NCI-H128 (cell line): ENCODE measurements around the gene PPP1R7.

Experiments
- DNase-seq: peaks from one replicate; lab custom pipeline; 2025; ENCODE audit not compliant: unreplicated experiment; lab: John Stamatoyannopoulos, UW

Gene PPP1R7

GRCh38 chr2:241207641-241208040 lies 57.4 kb downstream of the PPP1R7 start:
- no peak for DNase-seq

- DNase-seq = no peak
Measured at GRCh38 chr2:241208058-241208457, 57.8 kb downstream of the PPP1R7 start.

GRCh38 chr2:241209271-241209670 lies 59.0 kb downstream of the PPP1R7 start:
- no peak for DNase-seq

DNA sequence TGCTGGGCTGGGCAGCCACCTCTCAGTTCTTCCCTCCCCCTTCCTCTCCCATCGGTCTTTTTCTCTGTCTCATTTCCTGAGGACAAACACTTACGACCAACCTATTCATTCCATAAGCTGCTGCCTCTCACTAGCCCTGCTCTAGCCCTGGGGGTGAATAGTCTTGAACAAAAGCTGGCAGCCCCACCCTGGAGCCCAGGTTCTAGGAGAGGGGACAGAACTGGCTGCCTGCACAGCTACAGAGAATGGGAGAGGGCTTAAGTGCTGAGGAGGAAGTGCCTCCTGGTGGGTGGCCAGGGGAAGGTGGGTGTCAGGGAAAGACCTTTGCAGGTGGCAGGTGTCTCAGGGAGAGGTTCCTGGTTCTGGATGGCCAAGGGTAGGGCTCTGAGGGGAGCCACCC lies 61.0 kb downstream of the PPP1R7 start:
- DNase-seq = no peak

DNA sequence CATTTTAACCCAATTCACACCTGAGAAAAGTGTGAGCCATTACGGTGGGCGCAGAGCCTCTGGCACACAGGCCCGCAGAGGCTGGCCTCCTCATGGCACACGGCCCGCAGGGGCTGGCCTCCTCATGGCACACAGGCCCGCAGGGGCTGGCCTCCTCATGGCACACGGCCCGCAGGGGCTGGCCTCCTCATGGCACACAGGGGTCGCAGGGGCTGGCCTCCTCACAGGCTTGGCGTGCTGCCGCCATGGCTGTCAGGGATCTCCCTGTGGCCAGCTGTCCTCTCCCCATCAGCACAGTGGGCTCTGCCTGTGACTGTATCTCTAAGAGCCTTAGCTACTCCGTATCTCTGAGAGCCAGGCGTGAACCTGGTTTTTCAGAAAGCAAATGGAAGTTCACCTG lies 62.8 kb downstream of the PPP1R7 start:
- no peak for DNase-seq

DNA sequence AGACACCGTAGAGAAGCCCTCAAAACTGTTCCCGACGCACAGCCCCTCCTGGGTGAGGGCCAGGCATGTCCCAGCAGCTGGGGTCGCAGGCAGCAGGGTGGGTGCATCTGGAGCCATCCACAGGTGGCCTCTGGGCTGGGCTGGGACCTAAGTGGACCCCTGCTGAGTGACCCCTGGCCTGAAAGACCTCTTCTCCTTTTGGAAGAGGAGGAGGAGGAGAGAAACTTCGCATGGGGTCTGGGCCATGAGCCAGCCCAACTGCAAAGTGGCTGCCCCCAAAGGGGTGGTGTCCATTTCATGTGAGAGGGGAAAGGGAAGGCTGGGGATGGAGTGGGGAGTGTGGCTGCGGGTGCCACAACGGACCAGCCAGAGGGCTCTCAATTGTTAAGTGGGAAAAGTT lies 63.3 kb downstream of the PPP1R7 start:
- DNase-seq = no peak

DNA sequence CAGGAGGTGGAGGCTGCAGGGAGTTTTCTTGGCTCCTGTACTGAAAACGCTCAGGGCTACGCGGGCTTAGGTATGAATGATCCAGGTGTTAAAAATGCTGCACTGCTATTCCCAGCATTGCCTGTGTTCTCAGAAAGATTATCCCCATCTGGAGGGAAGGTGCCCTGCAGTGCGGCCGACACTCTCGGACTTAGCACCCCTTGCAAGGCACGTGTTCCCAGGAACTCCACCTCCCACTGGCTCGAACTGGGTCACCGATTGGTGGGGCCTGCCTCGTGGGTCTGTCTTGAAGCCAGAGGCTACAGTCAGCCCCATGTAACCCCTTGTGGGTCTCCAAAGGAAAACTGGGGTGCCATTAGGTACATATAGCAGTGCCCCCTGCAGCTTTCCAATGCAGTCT lies 63.9 kb downstream of the PPP1R7 start:
- DNase-seq = no peak

GRCh38 chr2:241214766-241215165 lies 64.5 kb downstream of the PPP1R7 start:
- no peak for DNase-seq

DNA sequence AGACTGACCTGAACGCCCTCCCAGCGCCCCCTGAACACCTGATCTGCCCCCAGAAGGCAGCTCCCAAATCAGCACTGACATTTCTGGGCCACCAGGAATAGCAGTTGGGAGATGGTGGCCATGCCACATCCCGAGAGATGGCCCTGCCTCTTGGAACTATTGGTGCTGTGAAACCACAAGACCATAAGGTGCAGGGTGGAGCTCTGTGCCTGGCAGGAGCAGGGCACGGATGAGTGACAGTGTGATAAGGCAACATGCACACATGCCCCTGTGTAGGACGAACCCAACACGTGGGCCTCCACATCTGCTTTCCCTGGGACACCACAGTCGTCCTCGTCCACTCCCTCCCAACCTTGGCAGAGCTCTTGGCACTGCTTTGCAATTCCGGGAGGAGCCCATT lies 65.2 kb downstream of the PPP1R7 start:
- DNase-seq = no peak

GRCh38 chr2:241216211-241216761 lies 66.0 kb downstream of the PPP1R7 start:
- no peak for DNase-seq

GRCh38 chr2:241217320-241218031 lies 67.2 kb downstream of the PPP1R7 start:
- no peak for DNase-seq

DNA sequence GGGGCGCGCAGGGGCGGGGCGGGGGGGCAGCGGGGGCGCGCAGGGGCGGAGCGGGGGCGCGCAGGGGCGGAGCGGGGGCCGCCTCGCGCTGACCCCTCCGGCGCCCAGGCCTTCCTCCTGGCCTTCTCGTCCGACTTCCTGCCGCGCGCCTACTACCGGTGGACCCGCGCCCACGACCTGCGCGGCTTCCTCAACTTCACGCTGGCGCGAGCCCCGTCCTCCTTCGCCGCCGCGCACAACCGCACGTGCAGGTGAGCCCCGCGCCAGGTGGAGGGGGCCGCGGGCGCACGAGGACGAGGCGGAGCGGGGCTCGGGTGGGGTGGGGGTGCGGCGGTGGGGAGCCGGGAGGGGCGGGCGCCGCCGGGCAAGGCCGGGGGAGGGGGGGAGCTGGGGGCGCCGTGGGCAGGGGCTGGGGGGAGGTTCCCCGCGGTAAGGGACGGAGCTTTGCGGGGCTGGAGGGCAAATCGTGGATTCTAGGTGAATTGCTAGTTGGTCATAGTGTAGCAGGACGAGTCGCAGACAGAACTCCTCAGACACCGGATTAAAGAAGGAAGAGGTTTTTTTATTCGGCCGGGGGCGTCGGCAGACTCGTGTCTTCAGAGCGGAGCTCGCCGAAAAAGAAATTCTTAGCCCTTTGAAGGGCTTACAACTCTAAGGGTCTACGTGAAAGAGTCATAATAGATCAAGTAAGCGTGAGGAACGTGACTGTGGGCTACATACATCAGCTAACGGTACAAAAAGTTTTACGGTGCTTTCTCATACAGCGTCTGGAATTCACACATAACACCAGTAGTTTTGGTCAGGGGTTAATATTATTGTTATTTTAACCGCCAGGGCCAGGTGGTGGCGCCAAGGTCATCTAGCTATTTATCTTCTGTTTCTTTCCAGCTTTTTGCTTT lies 68.1 kb downstream of the PPP1R7 start:
- DNase-seq = no peak

DNA sequence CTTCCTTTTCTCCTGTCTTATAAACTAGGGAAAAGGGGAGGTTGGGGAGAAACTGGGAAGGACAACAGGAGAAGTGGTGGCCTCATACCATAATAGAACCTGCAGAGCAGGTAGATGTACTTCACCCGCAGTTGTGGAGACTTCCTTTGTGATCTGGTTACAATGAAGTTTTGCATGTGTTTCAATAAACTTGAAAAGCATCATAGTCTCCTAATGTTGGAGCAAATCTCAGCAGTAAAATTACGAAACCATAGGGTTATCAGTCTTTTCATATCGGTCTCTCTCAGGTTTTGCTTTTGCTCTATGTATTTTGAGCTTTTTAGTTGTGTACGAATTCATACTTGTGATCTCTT lies 68.7 kb downstream of the PPP1R7 start:
- no peak for DNase-seq

- no peak for DNase-seq
Measured at GRCh38 chr2:241219856-241220356, 69.6 kb downstream of the PPP1R7 start.

GRCh38 chr2:241223211-241224017 lies 73.1 kb downstream of the PPP1R7 start:
- DNase-seq = no peak

- no peak for DNase-seq
Measured at GRCh38 chr2:241224018-241224850, 74.0 kb downstream of the PPP1R7 start.

DNA sequence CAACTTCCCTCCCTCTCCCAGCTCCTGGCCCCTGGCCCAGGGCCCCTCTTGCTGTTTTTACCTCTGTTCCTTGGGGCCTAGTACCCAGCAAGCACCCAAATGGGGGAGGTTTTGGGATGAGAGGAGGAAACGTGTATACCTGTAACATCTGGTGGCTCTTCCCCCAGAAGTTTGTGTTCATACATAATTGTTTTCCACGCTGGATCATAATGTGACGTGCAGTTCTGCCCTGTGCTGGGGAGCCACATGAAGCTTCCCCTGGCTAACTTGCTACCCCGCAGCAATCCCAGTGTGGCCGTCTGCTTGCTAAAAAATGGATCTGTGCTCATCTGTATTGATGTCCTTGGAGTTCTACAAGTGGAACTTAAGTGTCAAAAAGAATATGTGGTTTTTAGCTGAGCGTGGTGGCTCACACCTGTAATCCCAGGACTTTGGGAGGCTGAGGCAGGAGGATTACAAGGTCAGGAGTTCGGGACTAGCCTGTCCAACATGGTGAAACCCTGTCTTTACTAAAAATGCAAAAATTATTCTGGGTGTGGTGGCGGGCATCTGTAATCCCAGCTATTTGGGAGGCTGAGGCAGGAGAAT lies 74.7 kb downstream of the PPP1R7 start:
- DNase-seq = no peak

- DNase-seq = no peak
Measured at GRCh38 chr2:241225545-241225944, 75.3 kb downstream of the PPP1R7 start.

DNA sequence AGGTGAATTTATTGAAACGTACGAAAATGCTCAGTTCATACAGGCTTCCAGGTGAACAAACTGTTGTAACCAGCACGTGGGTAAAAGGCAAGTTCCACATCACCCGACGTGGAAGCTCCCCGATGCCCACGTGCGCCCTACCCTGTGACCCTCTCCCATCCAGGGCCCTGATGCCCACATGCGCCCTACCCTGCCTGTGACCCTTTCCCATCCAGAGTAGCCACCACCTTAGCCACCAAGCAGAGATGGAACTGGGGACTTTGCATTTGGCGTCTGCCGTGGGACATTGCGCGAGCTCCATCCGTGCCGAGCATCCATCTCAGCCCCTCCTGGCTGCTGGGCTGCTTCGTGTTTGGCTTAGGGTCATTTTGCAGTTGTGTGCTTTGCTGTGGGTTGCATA lies 75.7 kb downstream of the PPP1R7 start:
- DNase-seq = no peak
